Gastrocnemius medialis (tissue), 4 donors: ENCODE data around the gene PYURF.

Experiments
- CTCF ChIP-seq, 5 experiments: fragments of 450-650 bp in 3 of 5; fragments of 200-600 bp in 2 of 5; sonication (generic) in 2 of 5; IDR thresholded peaks in 4 of 5; conservative IDR thresholded peaks in 1 of 5; 1 replicate in 4 of 5; 2 replicates in 1 of 5; pipeline ENCODE4 v1.5.1; 2016 to 2019; ENCODE audit warnings: antibody characterized with exemption in 5 of 5, mild to moderate bottlenecking in 3 of 5, moderate library complexity in 3 of 5
- POLR2A ChIP-seq, 2 donors: fragments of 450-650 bp; IDR thresholded peaks; one replicate each; pipeline ENCODE4 v1.6.1; 2017; ENCODE audit warnings: antibody characterized with exemption in 2 of 2, mild to moderate bottlenecking in 2 of 2, moderate library complexity in 2 of 2

- no peak for TF ChIP-seq CTCF (IDR thresholded peaks at IDR 0.05 in 4 of 5, conservative IDR thresholded peaks at IDR 0.05 in 1 of 5)
- TF ChIP-seq POLR2A (IDR thresholded peaks at IDR 0.05): no peak
Measured at GRCh38 chr4:88481537-88481936, 42.0 kb downstream of the PYURF start.
